Esophagus squamous epithelium (tissue), 4 donors: ENCODE data around the gene ANGPTL7.

Experiments
- POLR2A ChIP-seq, 4 donors: fragments of 450-650 bp; IDR thresholded peaks; one replicate each; pipeline ENCODE4 v1.6.1; 2017; ENCODE audit warnings: antibody characterized with exemption in 4 of 4, mild to moderate bottlenecking in 4 of 4, moderate library complexity in 3 of 4
- TF ChIP-seq, protein P1 (sequence below), 6 experiments: fragments of 450-650 bp in 4 of 6; fragments of 200-600 bp in 2 of 6; sonication (generic) in 2 of 6; IDR thresholded peaks; one replicate each; pipeline ENCODE4 v1.5.1; 2016 to 2019; ENCODE audit warnings: antibody characterized with exemption in 6 of 6, mild to moderate bottlenecking in 4 of 6, moderate library complexity in 4 of 6

GRCh38 chr1:11153184-11153583 is 36.0 kb upstream of the ANGPTL7 start:
- TF ChIP-seq, protein P1, sequence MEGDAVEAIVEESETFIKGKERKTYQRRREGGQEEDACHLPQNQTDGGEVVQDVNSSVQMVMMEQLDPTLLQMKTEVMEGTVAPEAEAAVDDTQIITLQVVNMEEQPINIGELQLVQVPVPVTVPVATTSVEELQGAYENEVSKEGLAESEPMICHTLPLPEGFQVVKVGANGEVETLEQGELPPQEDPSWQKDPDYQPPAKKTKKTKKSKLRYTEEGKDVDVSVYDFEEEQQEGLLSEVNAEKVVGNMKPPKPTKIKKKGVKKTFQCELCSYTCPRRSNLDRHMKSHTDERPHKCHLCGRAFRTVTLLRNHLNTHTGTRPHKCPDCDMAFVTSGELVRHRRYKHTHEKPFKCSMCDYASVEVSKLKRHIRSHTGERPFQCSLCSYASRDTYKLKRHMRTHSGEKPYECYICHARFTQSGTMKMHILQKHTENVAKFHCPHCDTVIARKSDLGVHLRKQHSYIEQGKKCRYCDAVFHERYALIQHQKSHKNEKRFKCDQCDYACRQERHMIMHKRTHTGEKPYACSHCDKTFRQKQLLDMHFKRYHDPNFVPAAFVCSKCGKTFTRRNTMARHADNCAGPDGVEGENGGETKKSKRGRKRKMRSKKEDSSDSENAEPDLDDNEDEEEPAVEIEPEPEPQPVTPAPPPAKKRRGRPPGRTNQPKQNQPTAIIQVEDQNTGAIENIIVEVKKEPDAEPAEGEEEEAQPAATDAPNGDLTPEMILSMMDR (IDR thresholded peaks at IDR 0.05): no peak
- TF ChIP-seq POLR2A (IDR thresholded peaks at IDR 0.05): no peak
